Measurements from ENCODE around the gene TLNRD1.

The TLNRD1 gene

GRCh38 chr15:80979538-80980200, 21.1 kb upstream of the TLNRD1 start:
- no peak for DNase-seq (ENCODE audit: extremely low read depth, insufficient read length)
- H3K36me3 ChIP-seq (ENCODE audit: control insufficient read depth, insufficient read depth, low read length) = peaks cover 15% of the 10 kb centered on the region
- no peak for TF ChIP-seq CTCF (IDR thresholded peaks at IDR 0.05; ENCODE audit: insufficient read depth, low read length, poor library complexity, severe bottlenecking)
- no peaks in the 10 kb centered on the region for H3K27me3 ChIP-seq (replicated peaks; ENCODE audit: control insufficient read depth, insufficient read depth, low read length)
- no peak overlapping the region for H3K4me3 ChIP-seq (replicated peaks; ENCODE audit: low read depth, low read length)

GRCh38 chr15:80982205-80982604, 18.5 kb upstream of the TLNRD1 start:
- TF ChIP-seq CTCF (IDR thresholded peaks at IDR 0.05; ENCODE audit: insufficient read depth, low read length, poor library complexity, severe bottlenecking) = peak; percentile 65
- Histone ChIP-seq H3K4me3 (replicated peaks; ENCODE audit: low read depth, low read length) (no peak overlapping the region), H3K27me3 (replicated peaks; ENCODE audit: control insufficient read depth, insufficient read depth, low read length) (no peaks in the 10 kb centered on the region), H3K36me3 (ENCODE audit: control insufficient read depth, insufficient read depth, low read length) (peaks cover 11% of the 10 kb centered on the region)
- DNase-seq (ENCODE audit: extremely low read depth, insufficient read length) = no peak

GRCh38 chr15:80982839-80983238, 17.9 kb upstream of the TLNRD1 start:
- DNase-seq (ENCODE audit: extremely low read depth, insufficient read length) = no peak
- TF ChIP-seq CTCF (IDR thresholded peaks at IDR 0.05; ENCODE audit: insufficient read depth, low read length, poor library complexity, severe bottlenecking) = no peak
- Histone ChIP-seq H3K36me3 (ENCODE audit: control insufficient read depth, insufficient read depth, low read length) (peaks cover 11% of the 10 kb centered on the region), H3K27me3 (replicated peaks; ENCODE audit: control insufficient read depth, insufficient read depth, low read length) (no peaks in the 10 kb centered on the region), H3K4me3 (replicated peaks; ENCODE audit: low read depth, low read length) (no peak overlapping the region)

- DNase-seq (ENCODE audit: extremely low read depth, insufficient read length) = no peak
- Histone ChIP-seq H3K27me3 (replicated peaks; ENCODE audit: control insufficient read depth, insufficient read depth, low read length) (no peaks in the 10 kb centered on the region), H3K36me3 (ENCODE audit: control insufficient read depth, insufficient read depth, low read length) (peaks cover under 1% of the 10 kb centered on the region), H3K4me3 (replicated peaks; ENCODE audit: low read depth, low read length) (no peak overlapping the region)
- TF ChIP-seq CTCF (IDR thresholded peaks at IDR 0.05; ENCODE audit: insufficient read depth, low read length, poor library complexity, severe bottlenecking) = no peak
These were observed 15.9 kb upstream of the TLNRD1 start for GRCh38 chr15:80984856-80985255.

- DNase-seq (ENCODE audit: extremely low read depth, insufficient read length) = no peak
- TF ChIP-seq CTCF (IDR thresholded peaks at IDR 0.05; ENCODE audit: insufficient read depth, low read length, poor library complexity, severe bottlenecking) = no peak
- Histone ChIP-seq H3K4me3 (replicated peaks; ENCODE audit: low read depth, low read length) (no peak overlapping the region), H3K36me3 (ENCODE audit: control insufficient read depth, insufficient read depth, low read length) (no peaks in the 10 kb centered on the region; the same call in 1 of the 2 replicates), H3K27me3 (replicated peaks; ENCODE audit: control insufficient read depth, insufficient read depth, low read length) (no peaks in the 10 kb centered on the region)
These were observed 14.7 kb upstream of the TLNRD1 start for GRCh38 chr15:80985981-80986380.

GRCh38 chr15:80986487-80986886, 14.2 kb upstream of the TLNRD1 start:
- no peaks in the 10 kb centered on the region; the same call in 1 of the 2 replicates for H3K36me3 ChIP-seq (ENCODE audit: control insufficient read depth, insufficient read depth, low read length)
- TF ChIP-seq CTCF (IDR thresholded peaks at IDR 0.05; ENCODE audit: insufficient read depth, low read length, poor library complexity, severe bottlenecking) = no peak
- DNase-seq (ENCODE audit: extremely low read depth, insufficient read length) = no peak
- no peak overlapping the region for H3K4me3 ChIP-seq (replicated peaks; ENCODE audit: low read depth, low read length)
- H3K27me3 ChIP-seq (replicated peaks; ENCODE audit: control insufficient read depth, insufficient read depth, low read length) = no peaks in the 10 kb centered on the region
